Fibroblast of mammary gland (primary cell): ENCODE results near the gene KCNK5.

Source experiments
- DNase-seq: peaks from one replicate; pipeline ENCODE4 v3.0.0-alpha.2; 2010; ENCODE audit warnings: low read depth
- H3K4me3 ChIP-seq: 2 replicates; pipeline ENCODE4 v1.5.1; 2011; ENCODE audit warnings: low read depth, mild to moderate bottlenecking, low read length, moderate library complexity; ENCODE audit not compliant: control insufficient read depth
- TF ChIP-seq, protein P1 (sequence below): conservative IDR thresholded peaks from 2 replicates; pipeline ENCODE4 v1.5.1; 2011; ENCODE audit warnings: low read depth, low read length, inconsistent platforms; ENCODE audit not compliant: control insufficient read depth, insufficient read depth

Gene KCNK5, protein sequence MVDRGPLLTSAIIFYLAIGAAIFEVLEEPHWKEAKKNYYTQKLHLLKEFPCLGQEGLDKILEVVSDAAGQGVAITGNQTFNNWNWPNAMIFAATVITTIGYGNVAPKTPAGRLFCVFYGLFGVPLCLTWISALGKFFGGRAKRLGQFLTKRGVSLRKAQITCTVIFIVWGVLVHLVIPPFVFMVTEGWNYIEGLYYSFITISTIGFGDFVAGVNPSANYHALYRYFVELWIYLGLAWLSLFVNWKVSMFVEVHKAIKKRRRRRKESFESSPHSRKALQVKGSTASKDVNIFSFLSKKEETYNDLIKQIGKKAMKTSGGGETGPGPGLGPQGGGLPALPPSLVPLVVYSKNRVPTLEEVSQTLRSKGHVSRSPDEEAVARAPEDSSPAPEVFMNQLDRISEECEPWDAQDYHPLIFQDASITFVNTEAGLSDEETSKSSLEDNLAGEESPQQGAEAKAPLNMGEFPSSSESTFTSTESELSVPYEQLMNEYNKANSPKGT

DNA sequence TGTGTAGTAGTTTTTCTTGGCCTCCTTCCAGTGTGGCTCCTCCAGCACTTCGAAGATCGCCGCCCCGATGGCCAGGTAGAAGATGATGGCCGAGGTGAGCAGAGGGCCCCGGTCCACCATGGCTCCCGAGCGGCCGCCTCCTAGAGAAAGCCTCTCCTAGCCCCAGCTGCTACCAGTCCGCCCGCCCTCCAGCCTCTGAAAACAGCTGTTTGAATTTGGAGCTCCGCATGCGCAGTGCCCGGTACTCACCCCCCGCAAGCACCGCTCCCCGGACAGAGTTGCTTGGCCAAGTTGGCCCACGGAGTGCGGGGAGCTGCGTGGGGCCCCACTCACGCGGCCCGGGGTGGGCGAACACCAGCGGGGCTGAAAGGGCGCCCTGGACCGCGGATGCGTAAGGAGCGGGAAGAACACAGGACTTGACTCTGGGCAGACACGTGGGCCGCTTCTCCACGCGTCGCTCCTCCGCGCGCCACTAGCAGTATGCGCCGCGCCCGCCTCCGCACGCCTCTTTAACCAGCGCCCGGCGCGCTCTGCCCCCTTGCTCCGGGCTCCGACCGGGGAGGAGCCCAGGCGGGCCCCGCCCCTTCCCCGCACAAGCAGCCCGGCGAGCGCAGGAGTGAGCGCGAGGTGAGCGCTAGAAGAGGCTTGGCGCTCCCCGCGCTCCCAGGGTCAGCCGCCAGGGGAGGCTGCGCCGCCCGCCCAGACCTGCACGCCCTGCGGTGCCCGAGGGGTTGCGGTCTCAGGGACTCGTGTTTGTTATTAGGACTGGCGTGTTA lies at the start of gene KCNK5:
Gene KCNK5, minus strand, starts transcription at position 484 of the 776 bp plus-strand sequence. Its CDS starts 364 bp downstream, at position 120.
- TF ChIP-seq, protein P1, sequence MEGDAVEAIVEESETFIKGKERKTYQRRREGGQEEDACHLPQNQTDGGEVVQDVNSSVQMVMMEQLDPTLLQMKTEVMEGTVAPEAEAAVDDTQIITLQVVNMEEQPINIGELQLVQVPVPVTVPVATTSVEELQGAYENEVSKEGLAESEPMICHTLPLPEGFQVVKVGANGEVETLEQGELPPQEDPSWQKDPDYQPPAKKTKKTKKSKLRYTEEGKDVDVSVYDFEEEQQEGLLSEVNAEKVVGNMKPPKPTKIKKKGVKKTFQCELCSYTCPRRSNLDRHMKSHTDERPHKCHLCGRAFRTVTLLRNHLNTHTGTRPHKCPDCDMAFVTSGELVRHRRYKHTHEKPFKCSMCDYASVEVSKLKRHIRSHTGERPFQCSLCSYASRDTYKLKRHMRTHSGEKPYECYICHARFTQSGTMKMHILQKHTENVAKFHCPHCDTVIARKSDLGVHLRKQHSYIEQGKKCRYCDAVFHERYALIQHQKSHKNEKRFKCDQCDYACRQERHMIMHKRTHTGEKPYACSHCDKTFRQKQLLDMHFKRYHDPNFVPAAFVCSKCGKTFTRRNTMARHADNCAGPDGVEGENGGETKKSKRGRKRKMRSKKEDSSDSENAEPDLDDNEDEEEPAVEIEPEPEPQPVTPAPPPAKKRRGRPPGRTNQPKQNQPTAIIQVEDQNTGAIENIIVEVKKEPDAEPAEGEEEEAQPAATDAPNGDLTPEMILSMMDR: peak; percentile 23
- H3K4me3 ChIP-seq: peak within 1 kb of the TSS; percentile 31
- DNase-seq: peak; percentile 45

DNA sequence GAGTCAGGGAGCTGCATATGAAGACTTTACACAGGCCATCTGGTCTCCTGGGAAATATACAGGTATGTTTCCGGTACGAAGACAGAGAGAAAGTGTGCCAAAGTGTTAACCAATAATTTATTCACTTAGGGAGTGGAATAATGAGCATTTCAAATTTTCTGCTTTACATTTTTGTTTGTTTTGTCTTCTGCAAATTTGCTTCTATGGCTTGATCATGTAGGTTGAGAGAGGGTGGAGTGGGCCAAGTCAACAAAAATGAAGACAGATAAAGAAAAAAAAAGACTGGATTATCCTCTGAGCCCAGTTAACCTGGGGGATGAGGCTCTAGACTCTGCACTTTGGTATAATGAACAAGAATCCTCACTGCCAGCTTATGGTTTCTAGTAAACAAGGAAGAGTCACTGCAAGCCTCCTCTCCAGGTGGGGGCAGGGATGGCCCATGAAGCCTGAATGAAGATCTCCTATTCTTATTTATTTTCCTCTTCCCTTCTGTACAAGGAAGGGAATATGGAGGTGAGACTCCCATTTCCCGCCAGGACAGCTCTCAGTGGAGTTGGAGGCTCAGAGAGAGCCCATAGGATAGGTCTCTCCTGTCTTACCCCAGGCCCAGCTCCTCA lies 47.2 kb upstream of the KCNK5 start:
- DNase-seq: no peak
- TF ChIP-seq, protein P1: no peak
- no peak overlapping the region for H3K4me3 ChIP-seq

DNA sequence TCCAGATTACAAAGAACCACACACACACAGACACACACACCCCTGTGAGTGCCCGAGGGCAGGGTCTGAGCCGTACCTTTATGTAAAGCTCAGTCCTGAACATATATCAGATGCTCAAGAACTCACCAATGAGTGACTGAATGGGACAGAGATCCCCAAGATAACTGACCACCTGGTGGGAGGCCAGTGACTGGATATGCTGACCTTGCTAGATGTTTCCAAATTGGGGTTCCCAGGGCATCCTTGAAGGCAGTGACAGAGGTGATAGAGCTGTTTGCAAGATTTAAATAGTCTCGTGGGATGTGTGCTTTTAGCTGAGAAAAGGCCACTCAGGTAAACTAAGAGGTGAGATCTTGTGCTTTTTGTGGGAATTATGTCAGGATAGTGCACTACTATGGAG lies 45.6 kb upstream of the KCNK5 start:
- TF ChIP-seq, protein P1: no peak
- DNase-seq: no peak
- H3K4me3 ChIP-seq: no peak overlapping the region

DNA sequence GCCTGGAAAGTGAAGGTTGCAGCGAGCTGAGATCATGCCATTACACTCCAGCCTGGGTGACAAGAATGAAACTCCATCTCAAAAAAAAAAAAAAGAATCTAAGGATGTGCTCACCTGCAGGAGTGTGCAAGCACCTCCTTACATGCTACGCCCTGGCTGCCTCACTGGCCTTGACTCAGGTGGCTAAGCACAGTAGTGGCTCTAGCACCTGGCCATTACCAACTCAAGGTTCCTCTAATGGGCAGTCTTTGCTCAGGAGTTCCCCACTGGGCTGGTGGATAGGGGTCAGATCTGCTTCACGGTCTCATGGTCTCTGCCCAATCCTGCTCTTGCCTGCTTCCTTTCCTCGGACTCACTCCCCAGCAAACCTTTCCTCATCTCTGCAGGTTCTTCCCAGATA lies 45.2 kb upstream of the KCNK5 start:
- no peak overlapping the region for H3K4me3 ChIP-seq
- DNase-seq: no peak
- TF ChIP-seq, protein P1: no peak

DNA sequence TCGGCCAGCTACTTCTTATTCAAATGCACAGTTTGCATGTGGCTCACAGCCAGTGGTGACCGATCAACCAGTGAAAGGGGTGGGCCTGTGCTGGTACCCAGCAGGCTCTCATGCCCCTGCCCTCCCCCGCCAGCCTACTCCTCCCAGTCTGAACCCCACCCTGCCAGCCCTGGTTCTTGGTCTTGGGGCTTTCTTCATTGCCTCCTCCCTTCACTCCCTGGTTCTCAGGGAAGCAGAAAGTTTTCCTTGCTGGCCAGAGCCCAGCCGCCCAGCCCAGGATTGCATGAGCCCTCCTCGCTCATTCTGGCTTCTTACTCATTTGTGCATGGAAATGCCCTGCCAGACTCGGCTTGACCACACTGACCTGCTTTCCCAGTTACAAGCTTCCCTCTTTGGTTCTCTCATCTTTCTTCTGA lies 44.1 kb upstream of the KCNK5 start:
- DNase-seq: no peak
- H3K4me3 ChIP-seq: no peak overlapping the region
- TF ChIP-seq, protein P1: no peak

DNA sequence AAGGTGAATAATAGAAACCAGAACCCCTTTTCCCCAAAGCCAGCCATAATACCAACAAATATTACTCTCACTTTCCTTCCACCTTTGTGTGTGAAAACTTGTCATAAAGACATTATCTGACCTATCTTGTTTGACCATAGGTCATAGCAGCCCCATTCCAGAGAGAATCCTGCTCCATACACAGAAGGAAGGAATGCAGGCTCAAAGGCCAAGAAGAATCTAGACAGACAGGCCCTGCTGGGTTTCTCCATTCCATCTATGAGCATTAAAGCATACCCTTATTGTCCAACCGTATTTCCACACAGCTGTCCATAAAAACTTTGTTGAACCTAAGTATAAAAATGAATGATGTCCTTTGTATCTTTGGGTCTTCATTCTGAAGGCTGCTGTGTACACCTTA lies 40.7 kb upstream of the KCNK5 start:
- no peak for DNase-seq
- H3K4me3 ChIP-seq: no peak overlapping the region
- TF ChIP-seq, protein P1: no peak
